NOMO-1 treated with dmso at 0.1 percent for 144 hours (cell line): ENCODE measurements around the gene METTL2B.

Source experiments
- DNase-seq: peaks from one replicate; lab custom pipeline; 2025; ENCODE audit not compliant: unreplicated experiment; lab: John Stamatoyannopoulos, UW

The METTL2B gene

GRCh38 chr7:128476402-128477335, at the start of gene METTL2B:
Gene METTL2B (plus strand): TSS chr7:128476748. CDS start chr7:128476766, 18 bp downstream.
- peak; percentile 80 for DNase-seq

DNA sequence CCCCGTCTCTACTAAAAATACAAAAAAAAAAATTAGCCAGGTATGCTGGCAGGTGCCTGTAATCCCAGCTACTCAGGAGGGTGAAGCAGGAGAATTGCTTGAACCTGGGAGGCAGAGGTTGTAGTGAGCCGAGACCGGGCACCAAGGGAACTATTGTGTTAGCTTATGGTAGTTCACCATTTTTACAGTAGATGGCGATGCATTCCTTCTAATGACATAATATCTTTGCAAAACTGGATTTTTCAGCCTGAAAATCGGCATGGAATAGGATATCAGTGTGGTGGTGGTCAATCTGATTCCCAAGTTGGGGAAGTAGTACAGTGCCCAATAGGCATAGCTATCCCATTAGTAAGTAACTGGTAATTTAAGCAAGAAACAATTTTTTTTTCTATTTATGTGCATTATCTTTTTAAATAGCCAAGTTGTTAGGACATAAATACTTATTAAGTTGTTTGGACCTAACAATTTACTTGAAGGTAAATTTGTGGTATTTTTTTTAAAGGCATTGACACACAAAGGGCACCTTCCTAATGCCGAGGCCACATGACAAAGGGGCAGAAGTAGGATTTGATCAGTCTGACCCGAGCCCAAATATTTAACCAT, 49.2 kb upstream of the METTL2B start:
- no peak for DNase-seq

DNA sequence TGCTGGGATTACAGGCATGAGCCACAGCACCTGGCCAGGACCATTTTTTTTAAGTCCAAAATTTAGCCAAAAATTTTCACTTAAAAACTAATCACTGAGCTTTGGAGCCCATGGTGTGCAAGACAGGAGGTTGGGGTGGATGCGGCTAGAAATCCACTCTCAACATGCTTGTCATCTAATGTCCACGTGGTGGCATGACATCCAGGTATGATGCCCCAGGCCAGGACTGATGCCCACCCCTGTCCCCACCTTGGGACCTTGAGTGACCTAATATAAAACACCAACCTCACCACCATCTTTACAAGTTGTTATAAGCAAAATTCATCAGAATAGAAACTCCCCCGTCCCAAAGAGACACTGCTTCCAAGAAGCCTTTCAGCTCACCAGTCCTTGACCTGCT, 46.3 kb upstream of the METTL2B start:
- no peak for DNase-seq

GRCh38 chr7:128431221-128431620, 45.3 kb upstream of the METTL2B start:
- no peak for DNase-seq

DNA sequence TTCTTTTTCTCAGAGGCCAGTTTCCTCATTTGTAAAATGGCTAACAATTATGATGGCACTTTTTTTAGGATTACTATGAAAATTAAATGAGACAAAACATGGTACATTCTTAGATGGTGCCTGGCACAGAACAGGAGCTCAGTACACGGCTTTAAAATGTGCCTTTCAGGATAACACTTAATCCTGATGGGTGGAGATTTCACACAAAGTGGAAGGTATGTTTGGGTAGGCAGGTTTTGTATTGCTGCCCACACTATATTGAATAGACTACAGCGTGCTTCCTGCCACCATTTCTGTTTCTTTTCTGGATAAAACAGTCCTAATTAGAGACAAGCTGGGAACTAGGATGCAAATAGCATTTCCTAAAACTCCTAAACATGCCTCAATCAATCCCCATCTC, 44.8 kb upstream of the METTL2B start:
- no peak for DNase-seq

GRCh38 chr7:128434413-128435326, 41.9 kb upstream of the METTL2B start:
- no peak for DNase-seq

DNA sequence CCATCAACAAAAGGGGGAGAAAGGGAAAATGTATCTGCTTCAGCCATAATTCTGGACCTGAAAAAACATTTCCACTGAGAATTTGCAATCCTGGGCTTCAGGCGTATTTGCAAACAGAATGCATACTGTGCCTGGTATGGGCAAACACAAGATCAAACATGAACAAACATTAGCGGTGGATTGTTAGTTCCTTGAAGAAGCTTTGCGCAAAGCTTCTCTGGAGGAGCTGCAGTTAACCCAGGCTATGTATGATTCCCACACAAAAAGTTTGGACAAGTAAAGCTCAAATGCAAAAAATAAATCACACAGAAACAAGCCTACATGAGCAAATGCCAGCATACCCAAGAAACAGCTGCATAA, 41.2 kb upstream of the METTL2B start:
- no peak for DNase-seq

DNA sequence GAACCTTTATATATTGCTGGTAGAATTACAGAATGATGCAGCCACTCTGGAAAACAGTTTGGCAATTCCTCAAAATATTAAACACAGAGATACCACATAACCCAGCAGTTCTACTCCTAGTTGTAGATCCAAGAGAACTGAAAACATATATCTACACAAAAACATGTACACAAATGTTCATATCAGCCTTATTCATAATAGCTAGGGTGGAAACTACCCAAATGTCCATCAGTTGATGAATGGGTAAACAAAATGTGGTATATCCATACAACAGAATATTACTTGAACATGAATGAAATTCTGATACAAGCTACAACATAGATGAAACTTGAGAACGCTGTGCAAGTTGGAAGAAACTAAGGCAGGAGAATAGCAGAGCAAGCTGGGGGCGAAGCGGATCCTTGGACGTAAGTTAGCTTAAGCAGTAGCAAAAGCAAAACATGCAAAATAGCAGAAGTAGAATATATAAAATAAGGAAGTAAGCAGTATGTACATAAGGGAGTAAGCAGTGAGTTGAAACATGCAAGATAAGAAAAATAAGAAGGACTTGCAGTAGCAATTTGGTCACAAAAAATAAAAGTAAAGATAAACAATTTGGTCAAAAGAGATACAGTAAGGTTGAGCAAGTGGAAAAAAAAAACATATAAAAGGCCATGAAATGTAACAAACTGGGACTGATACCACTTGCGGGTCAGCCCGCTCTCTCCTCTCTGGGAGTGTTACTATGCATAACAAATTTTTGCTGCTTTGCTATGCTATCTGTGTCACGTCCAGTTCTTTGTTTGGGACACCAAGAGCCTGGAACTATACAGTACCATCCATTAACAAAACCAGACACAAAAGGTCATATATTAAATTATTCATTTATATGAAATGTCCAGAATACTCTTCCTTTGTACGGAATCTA, 38.9 kb upstream of the METTL2B start:
- DNase-seq: peak; percentile 35

- no peak for DNase-seq
Observed at GRCh38 chr7:128442356-128442755, 34.2 kb upstream of the METTL2B start.

- DNase-seq: no peak
Observed at GRCh38 chr7:128443831-128444600, 32.5 kb upstream of the METTL2B start.

GRCh38 chr7:128446306-128446705, 30.2 kb upstream of the METTL2B start:
- no peak for DNase-seq

- DNase-seq: no peak
Observed at GRCh38 chr7:128447941-128448564, 28.5 kb upstream of the METTL2B start.

DNA sequence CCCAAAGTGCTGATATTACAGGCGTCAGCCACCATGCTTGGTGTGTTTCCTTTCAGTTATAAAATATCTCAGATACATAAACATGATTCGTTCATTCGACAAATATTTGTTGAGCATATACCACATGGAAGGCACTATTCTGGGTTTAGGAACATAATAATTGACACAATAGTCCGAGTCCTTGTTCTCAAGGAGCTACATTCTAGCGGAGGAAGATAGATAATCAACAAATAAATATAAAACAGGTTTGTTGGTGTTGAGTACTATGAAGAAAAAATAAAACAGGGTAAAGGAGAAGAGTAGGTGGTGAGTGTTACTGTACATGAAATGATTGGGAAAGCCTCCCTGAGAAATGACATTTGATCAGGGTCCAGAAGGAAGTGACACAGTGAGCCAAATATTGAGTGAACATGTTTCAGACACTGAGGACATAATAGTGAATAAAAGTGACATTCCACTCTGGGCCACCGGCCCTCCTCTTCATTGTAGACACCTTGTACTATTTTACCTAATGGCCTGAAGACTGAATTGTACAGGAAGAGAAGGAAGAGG, 27.7 kb upstream of the METTL2B start:
- DNase-seq: no peak

DNA sequence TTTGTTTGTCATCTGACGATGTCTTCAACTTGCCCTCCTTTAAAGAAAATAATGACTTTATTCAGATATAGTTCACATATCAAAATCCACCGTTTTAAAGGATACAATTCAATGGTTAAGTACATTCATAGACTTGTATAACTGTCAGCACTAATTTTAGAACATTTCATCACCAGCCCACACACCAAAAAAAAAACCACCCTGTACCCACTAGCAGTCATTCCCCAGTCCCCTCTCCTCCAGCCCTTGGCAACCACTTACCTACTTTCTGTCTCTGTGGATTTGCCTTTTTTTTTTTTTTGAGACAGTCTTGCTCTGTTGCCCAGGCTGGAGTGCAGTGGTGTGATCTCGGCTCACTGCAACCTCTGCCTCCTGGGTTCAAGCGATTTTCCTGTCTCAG, 26.1 kb upstream of the METTL2B start:
- DNase-seq: peak; percentile 33

- DNase-seq: no peak
Observed at GRCh38 chr7:128450913-128451312, 25.6 kb upstream of the METTL2B start.

DNA sequence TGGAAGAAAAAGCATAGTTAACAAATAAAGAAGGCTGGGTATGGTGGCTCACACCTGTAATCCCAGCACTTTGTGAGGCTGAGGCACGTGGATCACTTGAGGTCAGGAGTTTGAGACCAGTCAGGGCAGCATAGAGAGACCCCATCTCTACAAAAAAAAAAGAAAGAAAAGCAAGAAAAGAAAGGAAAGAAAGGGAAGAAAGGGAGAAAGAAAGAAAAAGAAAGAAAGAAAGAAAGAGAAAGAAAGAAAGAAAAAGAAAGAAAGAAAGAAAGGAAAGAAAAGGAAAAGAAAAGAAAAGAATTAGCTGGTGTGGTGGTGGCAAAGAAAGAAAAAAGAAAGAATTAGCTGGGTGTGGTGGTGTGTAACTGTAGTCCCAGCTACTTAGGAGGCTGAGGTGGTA, 24.0 kb upstream of the METTL2B start:
- DNase-seq: no peak

GRCh38 chr7:128453836-128454804, 22.4 kb upstream of the METTL2B start:
- DNase-seq: no peak
